Subcutaneous adipose tissue (tissue), 4 donors: ENCODE data around the gene NPAS3. TPM values are rescaled to one million over a fixed set of nuclear protein-coding genes. Genes with fewer than 3 reads are reported as not detected.

ENCODE experiments used
- CTCF ChIP-seq: fragments of 450-650 bp; IDR thresholded peaks from one replicate; pipeline ENCODE4 v1.5.1; 2016; ENCODE audit warnings: low read depth, mild to moderate bottlenecking, control low read depth, antibody characterized with exemption, moderate library complexity
- total RNA-seq, 4 donors: library from RNA; depleted of rRNA; stranded (reverse); fragments of >200 nt; gene quantifications; one replicate each; pipeline ENCODE4 v1.1.0, GENCODE V29; 2016

NPAS3 gene
- 1 to 10 TPM in 2 of 4 donors, under 1 TPM in 2; 0.51 to 1.3 (median 1.0) TPM for total RNA-seq

GRCh38 chr14:32938719-32939253 lies at the start of gene NPAS3:
Gene NPAS3 (plus strand): TSS chr14:32938879.
- TF ChIP-seq CTCF: no peak

- no peak for TF ChIP-seq CTCF
These were observed 41.5 kb upstream of the NPAS3 start for GRCh38 chr14:32896979-32897697.

- no peak for TF ChIP-seq CTCF
These were observed 41.0 kb upstream of the NPAS3 start for GRCh38 chr14:32897698-32898064.

- TF ChIP-seq CTCF: no peak
These were observed 39.8 kb upstream of the NPAS3 start for GRCh38 chr14:32898876-32899275.

- TF ChIP-seq CTCF: no peak
These were observed 38.1 kb upstream of the NPAS3 start for GRCh38 chr14:32900547-32900946.

GRCh38 chr14:32905013-32905412 lies 33.7 kb upstream of the NPAS3 start:
- no peak for TF ChIP-seq CTCF

- no peak for TF ChIP-seq CTCF
These were observed 32.0 kb upstream of the NPAS3 start for GRCh38 chr14:32906672-32907071.
